Activated B cell treated with CpG ODN at 0.5 μM for 24 hours (primary cell): ENCODE data around the gene PGLYRP1. TPM values are rescaled to one million over a fixed set of nuclear protein-coding genes. Genes with fewer than 3 reads are reported as not detected.

Experiments used
- ATAC-seq: fragments of 200-7000 bp; cut with Tn5 transposase; one replicate; pipeline ENCODE4 v1.10.0; 2021; ENCODE audit warnings: low read depth, mild to moderate bottlenecking, moderate library complexity
- CTCF ChIA-PET: fragments of 350-600 bp; sonication (Branson Sonifier 250); formaldehyde crosslinking; loops from one replicate; lab custom pipeline; 2021; ENCODE audit warnings: antibody characterized with exemption; lab: Charles Lee
- POLR2A ChIA-PET: fragments of 350-600 bp; sonication (Branson Sonifier 250); formaldehyde crosslinking; loops from one replicate; lab custom pipeline; 2021; ENCODE audit warnings: antibody characterized with exemption; lab: Charles Lee
- DNase-seq: peaks from one replicate; pipeline ENCODE4 v3.0.0; 2022
- H3K27ac Mint-ChIP-seq: one replicate; pipeline ENCODE4 v1.8.0; 2020; ENCODE audit warnings: mixed read lengths
- H3K27me3 Mint-ChIP-seq: one replicate; pipeline ENCODE4 v1.8.0; 2021; ENCODE audit warnings: mixed read lengths
- H3K36me3 Mint-ChIP-seq: one replicate; pipeline ENCODE4 v1.8.0; 2021; ENCODE audit warnings: low read depth, mixed read lengths
- H3K4me1 Mint-ChIP-seq: one replicate; pipeline ENCODE4 v1.8.0; 2021; ENCODE audit warnings: mixed read lengths
- H3K4me3 Mint-ChIP-seq: one replicate; pipeline ENCODE4 v1.8.0; 2020; ENCODE audit warnings: mild to moderate bottlenecking, mixed read lengths
- H3K9me3 Mint-ChIP-seq: one replicate; pipeline ENCODE4 v1.8.0; 2020; ENCODE audit warnings: mixed read lengths
- CTCF ChIP-seq: fragments of 200-600 bp; IDR thresholded peaks from one replicate; pipeline ENCODE4 v1.8.0; 2022; ENCODE audit warnings: antibody characterized with exemption, mild to moderate bottlenecking
- intact Hi-C: fragments of 100-400 bp; cut with micrococcal nuclease; formaldehyde crosslinking; loops from one replicate; pipeline ENCODE4 v1.15.1; 2024
- total RNA-seq: library from RNA; stranded (reverse); gene quantifications from 2 replicates; pipeline ENCODE4 v1.2.3, GENCODE V29; 2022

The PGLYRP1 gene
- total RNA-seq, 1 donor from 2014 or later: not detected

GRCh38 chr19:46033401-46033800, 10.5 kb upstream of the PGLYRP1 start:
- no peaks in the 10 kb centered on the region for H3K9me3 Mint-ChIP-seq
- POLR2A ChIA-PET: no interaction called here
- H3K4me3 Mint-ChIP-seq: no peak overlapping the region

GRCh38 chr19:46032597-46033025, 9.8 kb upstream of the PGLYRP1 start:
- Mint-ChIP-seq H3K9me3 (no peaks in the 10 kb centered on the region), H3K4me3 (no peak overlapping the region), H3K27me3 (peaks cover 11% of the 10 kb centered on the region), H3K36me3 (no peaks in the 10 kb centered on the region), H3K4me1 (peaks cover 3% of the 10 kb centered on the region), H3K27ac (no peak overlapping the region)
- ChIA-PET CTCF (no interaction called here), POLR2A (no interaction called here)
- ATAC-seq (no peak), DNase-seq (no peak)
- intact Hi-C loops: no loop called here
- TF ChIP-seq CTCF: no peak

More at GRCh38 chr19:46033401-46033800, 10.5 kb upstream of the PGLYRP1 start:
- ATAC-seq (no peak), DNase-seq (no peak)
- Mint-ChIP-seq H3K27me3 (peaks cover 11% of the 10 kb centered on the region), H3K27ac (no peak overlapping the region), H3K36me3 (no peaks in the 10 kb centered on the region), H3K4me1 (peaks cover 3% of the 10 kb centered on the region)
- intact Hi-C loops: no loop called here
- CTCF ChIA-PET: no interaction called here
- no peak for TF ChIP-seq CTCF

GRCh38 chr19:46031781-46032596, 9.1 kb upstream of the PGLYRP1 start:
- H3K27me3 Mint-ChIP-seq: peaks cover 11% of the 10 kb centered on the region
- H3K36me3 Mint-ChIP-seq: no peaks in the 10 kb centered on the region
- CTCF ChIA-PET: no interaction called here
- peaks cover 3% of the 10 kb centered on the region for H3K4me1 Mint-ChIP-seq
- H3K9me3 Mint-ChIP-seq: no peaks in the 10 kb centered on the region
- H3K27ac Mint-ChIP-seq: no peak overlapping the region
- no peak overlapping the region for H3K4me3 Mint-ChIP-seq
- no peak for DNase-seq
- intact Hi-C loops: no loop called here
- POLR2A ChIA-PET: no interaction called here
- no peak for TF ChIP-seq CTCF
- no peak for ATAC-seq

- Mint-ChIP-seq H3K27ac (no peak overlapping the region), H3K27me3 (peaks cover 17% of the 10 kb centered on the region), H3K9me3 (no peaks in the 10 kb centered on the region), H3K4me1 (peaks cover 3% of the 10 kb centered on the region), H3K4me3 (no peak overlapping the region), H3K36me3 (no peaks in the 10 kb centered on the region)
- ChIA-PET POLR2A (no interaction called here), CTCF (no interaction called here)
- intact Hi-C loops: no loop called here
- no peak for DNase-seq
- no peak for TF ChIP-seq CTCF
- ATAC-seq: no peak
These were observed 8.1 kb upstream of the PGLYRP1 start for GRCh38 chr19:46030812-46031550.

GRCh38 chr19:46025835-46026234, 3.0 kb upstream of the PGLYRP1 start:
- no peak for TF ChIP-seq CTCF
- intact Hi-C loops: no loop called here
- Mint-ChIP-seq H3K9me3 (no peaks in the 10 kb centered on the region), H3K27ac (no peak overlapping the region), H3K4me1 (peaks cover 3% of the 10 kb centered on the region), H3K4me3 (no peak overlapping the region), H3K36me3 (no peaks in the 10 kb centered on the region), H3K27me3 (peaks cover 24% of the 10 kb centered on the region)
- CTCF ChIA-PET: interaction anchor here (1.2 to 4.1 kb wide), 3 partner anchors 9 to 239 kb away, joined by 3 to 71 read pairs (median 4); no protein-coding TSS in a partner anchor
- POLR2A ChIA-PET: no interaction called here
- no peak for ATAC-seq
- no peak for DNase-seq
